ENCODE results near the gene BSCL2. TPM values are rescaled to one million over a fixed set of nuclear protein-coding genes. Genes with fewer than 3 reads are reported as not detected.
A peak's percentile ranks its signal among the peaks of the same experiment; 100 is the strongest.

The BSCL2 gene
- total and polyA plus RNA-seq, 2 of the 13 experiments (the other 11 are each of a cell fraction or from before 2014, with no cell fraction given), result 19.5 to 21.1 TPM

GRCh38 chr11:62727165-62727871 is 20.1 kb upstream of the BSCL2 start, which contains the start of gene HNRNPUL2 (continued):
- TF ChIP-seq PHB2 (IDR thresholded peaks at IDR 0.05; ENCODE audit: partially characterized antibody) (no peak), GATAD2A (CRISPR knock-in tag; IDR thresholded peaks at IDR 0.05) (no peak), REPIN1 (CRISPR knock-in tag; IDR thresholded peaks at IDR 0.05; ENCODE audit: borderline replicate concordance, low read depth) (peak; percentile 73; the same call in 1 of the 2 replicates), ZMYM4 (CRISPR knock-in tag; IDR thresholded peaks at IDR 0.05) (peak; percentile 84), HOXA3 (CRISPR knock-in tag; IDR thresholded peaks at IDR 0.05) (peak; percentile 87), PRDM15 (CRISPR knock-in tag; IDR thresholded peaks at IDR 0.05) (peak; percentile 71; the same call in 1 of the 2 replicates), ZNF329 (CRISPR knock-in tag; IDR thresholded peaks at IDR 0.05; ENCODE audit: low read depth) (peak; percentile 86), PCBP1 (IDR thresholded peaks at IDR 0.05; ENCODE audit: borderline replicate concordance, low read depth, low read length) (0 out of 2 replicates have a peak, but pooled peaks have one; percentile 68), NFE2L2 (IDR thresholded peaks at IDR 0.05; ENCODE audit: low read length) (no peak), NFIB (CRISPR knock-in tag; IDR thresholded peaks at IDR 0.05; ENCODE audit: borderline replicate concordance) (no peak), ZNF747 (CRISPR knock-in tag; IDR thresholded peaks at IDR 0.05; ENCODE audit: borderline replicate concordance) (peak; percentile 84; the same call in 1 of the 2 replicates), GRHL1 (CRISPR knock-in tag; conservative IDR thresholded peaks at IDR 0.05) (no peak), DMTF1 (CRISPR knock-in tag; IDR thresholded peaks at IDR 0.05) (no peak), ZNF12 (CRISPR knock-in tag; IDR thresholded peaks at IDR 0.05) (peak; percentile 24; the same call in 1 of the 2 replicates), MBD4 (IDR thresholded peaks at IDR 0.05; ENCODE audit: borderline replicate concordance, low read length) (no peak), GMEB1 (CRISPR knock-in tag; IDR thresholded peaks at IDR 0.05; ENCODE audit: borderline replicate concordance) (peak; percentile 83), BORCS8-MEF2B (CRISPR knock-in tag; IDR thresholded peaks at IDR 0.05) (peak; percentile 91; the same call in 1 of the 2 replicates), ARHGAP35 (CRISPR knock-in tag; IDR thresholded peaks at IDR 0.05; ENCODE audit: borderline replicate concordance) (peak; percentile 89; the same call in 1 of the 2 replicates), ZNF367 (CRISPR knock-in tag; IDR thresholded peaks at IDR 0.05; ENCODE audit: borderline replicate concordance) (peak; percentile 84; the same call in 1 of the 2 replicates)

Data from HepG2 (cell line).